Stimulated activated CD4-positive, alpha-beta T cell treated with anti-CD3 and anti-CD28 coated beads, Interleukin-15, amount 100 ng/mL, for 1 hour (primary cell): ENCODE measurements around the gene RGS7.
"Not testable (repeated sequence)": the region's sequence is repeated elsewhere in the genome, so short reads cannot be mapped to it uniquely, and the experiment has no call there.

ENCODE experiments used
- DNase-seq, 2 donors: peaks; one replicate each; pipeline ENCODE4 v3.0.0-alpha.2; 2020; ENCODE audit warnings: low read depth in 1 of 2, low spot score in 1 of 2

The RGS7 gene

DNA sequence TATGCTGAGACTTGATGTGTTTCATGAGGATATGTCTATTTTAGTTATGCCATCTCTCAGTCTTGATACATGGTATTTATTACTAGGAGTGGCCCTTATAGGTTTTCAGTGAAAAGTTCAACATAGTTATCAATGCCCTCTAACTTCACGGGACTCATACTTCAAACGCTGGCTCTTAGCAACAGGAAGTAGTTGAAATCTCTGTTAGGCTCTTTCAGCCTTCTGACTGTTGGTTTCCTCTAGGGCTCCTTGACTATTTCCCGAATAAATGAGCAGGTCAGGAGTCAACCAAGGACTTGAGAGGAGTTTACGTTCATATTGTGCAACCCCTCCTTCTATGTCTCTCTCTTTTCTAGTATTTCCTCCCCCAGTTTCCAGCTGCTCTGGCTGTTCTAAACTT lies 141.8 kb downstream of the RGS7 start:
- no peak for DNase-seq

DNA sequence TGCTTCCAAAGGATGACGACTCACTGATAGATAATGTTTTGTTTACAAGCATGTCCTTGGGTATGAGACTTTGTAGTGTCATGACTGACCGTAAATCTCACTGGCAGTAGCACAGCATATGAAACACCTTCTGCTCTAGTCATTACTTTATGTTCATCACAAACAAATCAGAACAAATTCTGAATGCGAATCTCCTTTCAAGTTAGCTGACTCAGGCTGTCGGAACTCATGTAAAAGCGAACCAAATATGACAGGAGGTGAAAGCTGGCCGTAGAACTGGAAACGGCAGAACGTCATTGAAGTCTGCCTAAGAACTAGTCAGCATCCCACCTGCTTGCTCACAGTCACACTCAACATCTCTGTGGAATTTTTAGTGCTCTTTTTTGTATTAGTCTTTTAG lies 143.9 kb downstream of the RGS7 start:
- no peak for DNase-seq

DNA sequence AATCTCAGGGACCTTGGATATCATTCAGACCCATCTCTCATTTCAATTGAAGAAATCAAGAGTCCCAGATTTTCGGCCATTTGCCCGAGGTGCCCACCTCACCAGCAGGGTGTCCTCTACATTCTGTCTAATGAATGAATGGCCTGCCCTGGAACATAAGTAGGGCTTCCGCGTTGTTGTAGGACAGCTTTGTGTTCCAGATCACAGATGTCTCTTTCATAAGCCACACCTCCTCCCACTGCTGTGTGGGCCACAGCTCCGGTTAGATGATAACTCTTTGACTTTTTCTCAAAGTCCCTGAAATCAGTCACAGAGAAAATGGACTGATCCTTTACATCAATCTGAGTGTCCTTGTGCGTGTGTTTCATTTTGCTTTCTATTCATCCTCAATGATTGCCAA lies 144.4 kb downstream of the RGS7 start:
- DNase-seq: no peak

DNA sequence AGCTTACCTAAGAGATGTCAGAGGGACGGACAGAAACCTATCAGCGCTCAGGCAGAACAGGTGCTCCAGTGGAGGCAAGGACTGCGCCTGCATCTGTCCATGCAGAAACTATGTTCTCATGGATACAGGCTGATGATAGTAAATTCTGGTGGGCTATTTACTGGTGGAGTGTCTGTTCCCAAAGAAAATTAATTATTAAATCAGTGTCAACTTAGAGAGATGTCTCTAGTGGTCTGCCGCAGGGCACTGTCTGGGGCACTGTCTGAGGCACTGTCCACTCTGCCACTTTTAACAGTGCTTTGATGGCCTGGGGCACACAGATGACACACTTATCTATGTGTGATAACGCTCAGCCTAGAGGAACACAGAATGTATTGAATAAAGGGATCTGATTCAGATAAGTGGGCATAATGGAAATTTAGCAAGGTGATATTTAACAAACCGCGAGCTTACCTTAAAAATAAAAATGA lies 148.1 kb downstream of the RGS7 start:
- DNase-seq: no peak

DNA sequence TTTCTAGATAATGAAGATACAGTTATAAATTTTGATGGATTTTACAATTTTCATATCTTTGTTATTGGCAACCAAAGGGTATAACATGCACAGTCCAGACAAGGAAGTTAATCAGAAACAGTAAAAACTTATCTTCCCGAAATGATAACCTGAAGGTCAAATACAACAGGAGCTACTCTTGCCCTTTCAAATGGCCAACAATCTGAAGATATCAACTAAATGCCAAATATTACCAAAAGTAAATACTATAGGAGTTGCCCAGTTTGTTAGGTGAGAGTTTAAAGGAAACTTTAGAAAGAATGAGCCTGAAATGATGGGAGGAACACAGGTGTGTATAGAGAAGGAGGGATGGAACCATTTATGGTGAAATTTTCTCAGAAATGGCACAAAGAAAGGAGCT lies 153.2 kb downstream of the RGS7 start:
- no peak for DNase-seq

DNA sequence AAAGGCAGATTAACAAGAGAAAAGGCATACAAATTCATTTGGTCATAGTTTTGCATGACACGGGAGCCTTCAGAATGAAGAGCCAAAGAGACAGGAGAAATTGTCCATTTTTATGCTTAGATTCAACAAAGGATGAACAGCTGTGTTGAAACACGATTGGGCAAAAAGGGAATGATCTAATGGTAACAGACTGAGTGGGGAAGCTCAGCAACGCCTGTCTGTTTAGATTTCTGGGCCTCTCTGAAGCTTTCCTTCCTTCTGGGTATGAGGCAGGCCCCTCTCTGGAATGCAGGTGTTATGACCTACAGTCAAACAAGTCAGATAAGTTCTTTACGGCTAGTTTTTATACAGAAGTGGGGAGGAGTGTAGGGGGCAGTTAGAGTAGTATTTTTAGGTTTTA lies 154.6 kb downstream of the RGS7 start:
- no peak for DNase-seq

DNA sequence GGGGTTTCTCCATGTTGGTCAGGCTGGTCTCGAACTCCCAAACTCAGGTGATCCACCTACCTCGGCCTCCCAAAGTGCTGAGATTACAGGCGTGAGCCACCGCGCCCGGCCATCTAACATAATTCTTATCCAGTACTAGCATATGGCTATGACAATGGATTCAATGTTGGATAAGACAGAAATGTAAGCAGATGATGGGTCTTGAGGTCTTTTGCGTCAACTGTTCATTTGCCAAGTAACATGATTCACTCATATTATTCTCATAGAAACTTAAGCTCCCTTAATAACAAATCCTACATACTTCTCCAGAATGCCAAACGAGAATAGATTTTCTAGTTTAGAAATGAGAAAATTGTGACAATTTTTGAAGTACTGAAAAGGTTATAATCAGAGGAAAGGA lies 170.3 kb downstream of the RGS7 start:
- no peak for DNase-seq

DNA sequence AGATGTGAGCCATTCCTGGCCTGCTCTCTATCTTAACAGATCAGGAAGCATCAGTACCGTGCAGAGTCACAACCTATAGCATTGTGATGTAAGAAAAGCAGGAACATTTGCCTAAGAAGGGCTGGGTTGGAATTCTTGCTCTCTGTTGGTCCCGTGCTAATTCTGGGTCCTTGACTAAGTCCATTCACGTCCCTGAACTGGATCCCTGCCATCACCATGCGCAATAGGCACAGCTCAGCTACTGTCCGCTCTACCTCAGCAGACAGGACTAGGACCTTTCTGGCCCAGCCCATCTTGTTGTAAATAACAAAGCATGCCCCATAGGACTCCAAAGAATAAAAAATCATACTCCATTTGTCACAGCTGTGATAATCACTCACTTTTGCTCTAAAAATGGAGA lies 175.0 kb downstream of the RGS7 start:
- no peak for DNase-seq

DNA sequence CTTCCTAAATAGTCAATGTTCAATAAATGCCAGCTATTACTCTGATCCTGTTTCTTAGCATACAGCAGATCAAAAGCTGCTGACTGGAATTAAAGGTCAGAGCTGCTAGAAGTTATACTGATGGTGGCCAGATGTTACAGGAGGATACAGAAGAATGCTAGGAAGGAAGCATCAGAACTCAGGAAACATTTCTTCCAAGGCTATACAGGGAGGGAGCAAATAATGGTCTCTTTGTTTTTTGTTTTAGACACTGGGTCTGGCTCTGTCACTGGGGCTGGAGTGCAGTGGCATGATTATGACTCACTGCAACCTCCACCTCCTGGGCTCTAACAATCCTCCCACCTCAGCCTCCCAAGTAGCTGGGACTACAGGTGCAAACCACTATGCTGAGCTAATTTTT lies 175.5 kb downstream of the RGS7 start:
- no peak for DNase-seq

DNA sequence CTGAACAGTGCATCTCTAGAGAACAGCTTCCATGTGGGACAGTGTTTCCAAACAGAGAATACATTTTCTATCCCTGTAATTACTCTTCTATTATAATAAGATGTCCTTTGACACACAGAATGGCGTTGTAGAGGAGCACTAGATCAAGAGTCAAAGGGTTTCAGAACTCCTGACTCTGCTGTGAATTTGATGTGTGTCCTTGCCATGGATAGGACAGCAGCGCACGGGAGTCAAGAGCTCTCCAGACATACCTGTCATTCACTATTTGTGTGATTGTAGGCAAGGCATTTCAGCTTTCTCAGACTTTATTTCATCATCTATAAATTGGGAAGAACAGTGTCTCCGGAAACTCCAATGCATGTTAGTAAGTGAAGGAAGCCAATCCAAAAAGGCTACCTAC lies 176.4 kb downstream of the RGS7 start:
- no peak for DNase-seq

DNA sequence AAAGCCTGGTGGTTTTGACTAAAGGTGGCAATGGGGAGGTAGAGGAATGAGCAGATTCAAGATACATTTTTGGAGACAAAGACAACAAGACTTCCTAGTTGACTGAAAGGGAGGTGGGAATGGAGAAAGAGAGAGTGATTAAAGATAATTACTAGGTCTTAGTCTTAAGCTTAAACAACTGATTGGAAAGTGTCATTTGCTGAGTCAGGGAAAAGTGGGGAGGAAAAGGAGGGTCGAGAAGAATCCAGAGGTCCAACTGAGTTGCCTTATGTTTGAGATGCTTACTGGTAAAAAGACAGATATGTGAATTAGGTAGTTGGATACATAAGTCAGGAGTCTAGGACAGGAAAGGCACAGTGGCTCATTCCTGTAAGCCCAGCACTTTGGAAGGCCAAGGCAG lies 179.3 kb downstream of the RGS7 start:
- DNase-seq: no peak

DNA sequence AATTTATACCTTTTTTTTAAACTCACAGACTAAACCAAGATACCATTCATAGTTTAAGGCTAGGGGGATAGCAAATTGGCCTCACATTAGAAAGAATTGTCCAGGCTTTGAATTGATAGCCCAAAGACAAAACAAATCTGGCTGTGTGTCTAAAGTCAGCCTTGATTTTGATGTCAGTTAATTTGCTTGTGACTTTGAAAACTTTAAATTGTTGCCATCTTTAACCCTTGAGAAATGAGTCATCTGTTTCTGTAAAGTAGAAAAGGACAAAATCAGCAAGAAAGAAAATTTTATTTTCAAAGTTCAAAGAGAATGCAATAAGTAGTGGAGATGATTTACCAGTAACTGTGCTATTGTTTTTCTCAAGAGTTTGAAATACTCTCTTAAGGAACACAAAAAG lies 184.5 kb downstream of the RGS7 start:
- no peak for DNase-seq

DNA sequence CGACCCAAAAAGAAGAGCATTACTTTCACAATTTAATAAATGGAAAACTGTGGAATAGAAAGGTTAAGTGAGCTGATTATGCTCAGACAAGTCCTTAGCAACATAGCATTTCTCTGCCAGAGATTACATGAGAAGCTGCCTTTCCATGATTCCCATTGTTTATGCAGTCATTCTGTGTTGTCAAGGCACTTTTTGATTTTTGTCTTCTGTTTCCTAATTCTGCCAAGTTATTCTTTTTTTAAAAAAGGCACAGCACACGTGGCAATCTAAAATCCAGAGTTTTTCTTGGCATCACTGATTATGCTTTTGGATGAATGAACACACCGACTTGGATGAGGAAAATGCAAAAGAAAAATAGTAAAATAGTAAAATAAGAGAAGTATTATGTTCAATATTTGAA lies 185.0 kb downstream of the RGS7 start:
- no peak for DNase-seq

DNA sequence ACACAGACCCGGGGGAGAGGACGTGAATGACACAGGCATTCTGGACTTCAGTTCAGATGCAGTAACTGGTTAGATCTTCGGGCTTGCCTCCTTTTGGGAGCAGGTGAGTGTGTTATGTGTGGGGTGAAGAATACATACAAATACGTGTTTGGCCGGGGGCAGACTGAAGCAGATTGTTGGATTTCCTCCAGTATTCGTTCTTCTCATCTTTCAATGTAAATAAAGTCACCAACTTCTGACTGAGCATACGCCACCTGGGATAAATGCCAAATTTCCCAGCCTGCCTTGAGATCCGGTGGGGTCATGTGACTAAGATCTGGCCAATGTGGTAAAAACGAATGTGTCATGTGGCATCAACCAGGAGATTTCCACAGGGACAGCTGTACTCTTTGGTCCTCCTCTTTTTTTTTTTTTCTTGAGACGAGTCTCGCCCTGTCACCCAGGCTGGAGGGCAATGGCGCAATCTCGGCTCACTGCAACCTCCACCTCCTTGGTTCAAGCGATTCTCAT lies 189.8 kb downstream of the RGS7 start:
- DNase-seq: no peak

DNA sequence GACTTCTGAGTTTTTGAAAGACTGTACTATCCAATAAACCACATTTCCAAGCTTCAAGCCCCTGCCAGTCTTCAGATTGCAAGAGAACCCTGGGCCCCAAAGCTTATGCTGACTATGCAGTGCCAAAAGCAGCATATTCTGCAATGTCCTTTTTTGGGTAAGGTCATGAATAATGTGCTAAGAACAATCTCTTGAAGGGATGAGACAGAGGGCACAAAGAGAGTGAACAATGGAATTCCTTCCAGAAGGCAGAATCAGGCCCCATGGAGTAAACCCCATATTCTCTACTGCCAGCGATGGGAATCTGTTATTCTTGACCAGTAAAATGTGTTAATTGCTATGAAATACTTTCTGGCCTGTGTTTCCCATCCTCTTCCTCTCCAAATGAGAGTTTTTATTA lies 190.4 kb downstream of the RGS7 start:
- no peak for DNase-seq

DNA sequence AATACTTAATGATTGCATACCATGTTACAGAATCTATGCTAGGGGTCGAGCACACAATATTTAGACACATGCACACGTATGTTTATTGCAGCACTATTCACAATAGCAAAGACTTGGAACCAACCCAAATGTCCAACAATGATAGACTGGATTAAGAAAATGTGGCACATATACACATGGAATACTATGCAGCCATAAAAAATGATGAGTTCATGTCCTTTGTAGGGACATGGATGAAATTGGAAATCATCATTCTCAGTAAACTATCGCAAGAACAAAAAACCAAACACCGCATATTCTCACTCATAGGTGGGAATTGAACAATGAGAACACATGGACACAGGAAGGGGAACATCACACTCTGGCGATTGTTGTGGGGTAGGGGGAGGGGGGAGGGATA lies 191.7 kb downstream of the RGS7 start:
- DNase-seq: not testable (repeated sequence)

DNA sequence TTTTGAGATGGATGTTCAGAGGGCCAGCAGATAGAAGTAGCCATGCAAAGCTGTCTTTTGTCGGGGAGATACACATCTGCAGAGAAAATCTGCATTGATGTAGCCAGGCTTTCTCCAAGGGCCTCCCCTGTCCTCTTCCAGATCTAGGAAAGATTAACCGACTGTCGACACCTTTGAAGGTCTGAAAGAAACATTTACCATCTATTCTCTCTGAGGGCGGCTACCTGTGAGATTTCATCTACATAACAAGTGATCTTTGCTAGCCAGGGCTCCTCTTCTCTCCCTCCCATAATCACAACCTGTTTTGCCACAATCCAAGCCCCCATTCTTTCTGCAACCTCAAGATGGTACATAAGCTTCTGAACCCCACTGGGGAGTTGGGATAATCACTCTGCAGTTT lies 193.6 kb downstream of the RGS7 start:
- no peak for DNase-seq

DNA sequence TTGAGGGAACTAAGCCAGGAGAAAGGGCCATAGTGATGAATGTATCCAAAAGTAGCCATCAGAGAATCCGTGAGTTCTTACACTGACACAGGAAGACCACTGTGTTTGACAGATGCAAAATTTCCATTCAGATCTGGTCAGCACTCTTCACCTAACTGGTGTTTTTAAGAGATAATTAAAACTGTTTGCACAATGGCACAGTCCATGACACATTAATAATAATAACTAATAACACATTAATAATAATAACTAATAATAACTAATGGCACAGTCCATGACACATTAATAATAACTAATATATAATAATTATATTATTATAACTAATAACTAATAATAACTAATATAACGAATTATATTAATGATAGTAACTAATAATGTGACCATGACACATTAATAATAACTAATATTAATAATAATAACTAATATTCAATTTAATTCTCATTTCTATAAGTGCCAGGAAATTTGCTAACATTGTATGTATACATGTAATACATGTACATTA lies 195.8 kb downstream of the RGS7 start:
- DNase-seq: no peak

DNA sequence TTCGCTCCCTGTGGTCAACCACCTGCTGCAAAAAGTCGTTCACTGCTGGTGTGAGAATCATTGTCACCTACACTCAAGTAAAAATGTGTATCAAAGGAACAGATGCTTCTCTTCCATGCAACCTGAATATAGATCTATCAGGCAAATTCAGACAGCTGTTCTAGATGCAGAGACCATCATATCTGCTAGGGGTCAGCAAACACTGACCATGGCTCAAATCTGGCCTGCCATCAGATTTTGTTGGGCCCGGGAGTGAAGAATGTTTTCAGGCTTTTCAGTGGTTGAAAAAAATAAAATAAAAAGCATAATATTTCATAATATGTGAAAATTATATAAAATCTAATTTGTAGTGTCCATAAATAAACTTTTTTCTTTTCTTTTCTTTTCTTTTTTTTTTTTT lies 199.6 kb downstream of the RGS7 start:
- DNase-seq: no peak

DNA sequence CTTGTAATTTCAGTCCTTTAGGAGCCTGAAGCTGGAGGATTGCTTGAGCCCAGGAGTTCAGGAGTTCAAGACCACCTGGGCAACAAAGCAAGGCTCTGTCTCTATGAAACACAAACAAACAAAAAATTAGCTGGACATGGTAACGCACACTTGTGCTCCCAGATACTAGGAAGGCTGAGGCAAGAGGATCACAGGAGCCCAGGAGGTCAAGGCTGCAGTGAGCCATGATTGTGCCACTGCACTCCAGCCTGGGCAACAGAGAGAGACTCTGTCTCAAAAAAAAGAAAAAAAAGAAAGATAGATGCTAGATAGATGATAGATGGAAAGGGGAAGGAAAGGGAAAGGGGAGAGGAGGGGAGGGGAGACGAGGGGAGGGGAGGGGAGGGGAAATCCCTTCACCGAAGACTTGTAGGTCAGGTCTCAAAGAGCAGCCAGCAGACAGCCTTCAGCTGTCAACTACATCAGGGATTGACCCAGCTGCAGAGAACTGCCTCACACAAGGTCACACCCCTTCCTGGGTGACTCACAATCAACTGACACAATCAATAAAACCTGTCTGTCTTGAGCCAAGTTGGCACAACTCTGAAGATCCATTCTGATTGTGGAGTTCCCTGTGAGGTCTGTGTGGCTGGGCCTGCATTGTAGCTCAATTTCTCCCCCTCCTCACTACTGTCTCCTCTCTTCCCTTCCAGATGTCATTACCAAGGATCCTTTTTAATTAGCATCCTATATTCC lies 200.6 kb downstream of the RGS7 start:
- no peak for DNase-seq

DNA sequence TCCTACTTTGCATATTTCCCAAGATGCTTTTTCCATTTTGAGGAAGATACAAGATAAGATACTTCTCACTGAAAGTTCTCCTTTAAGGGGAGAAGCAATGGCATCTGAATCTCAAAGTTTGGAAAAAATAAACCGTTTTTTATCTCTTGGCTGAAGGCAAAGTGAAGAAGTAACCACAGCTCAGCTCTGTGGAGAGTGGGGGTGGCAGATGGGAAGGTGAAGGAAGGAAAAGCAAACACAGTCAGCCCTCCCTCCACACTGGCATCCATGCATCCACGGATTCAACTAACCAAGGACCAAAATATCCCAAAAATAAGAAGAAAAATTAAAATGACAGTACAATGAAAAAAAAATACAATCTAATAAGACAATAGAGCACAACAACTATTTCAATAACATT lies 211.1 kb downstream of the RGS7 start:
- no peak for DNase-seq

DNA sequence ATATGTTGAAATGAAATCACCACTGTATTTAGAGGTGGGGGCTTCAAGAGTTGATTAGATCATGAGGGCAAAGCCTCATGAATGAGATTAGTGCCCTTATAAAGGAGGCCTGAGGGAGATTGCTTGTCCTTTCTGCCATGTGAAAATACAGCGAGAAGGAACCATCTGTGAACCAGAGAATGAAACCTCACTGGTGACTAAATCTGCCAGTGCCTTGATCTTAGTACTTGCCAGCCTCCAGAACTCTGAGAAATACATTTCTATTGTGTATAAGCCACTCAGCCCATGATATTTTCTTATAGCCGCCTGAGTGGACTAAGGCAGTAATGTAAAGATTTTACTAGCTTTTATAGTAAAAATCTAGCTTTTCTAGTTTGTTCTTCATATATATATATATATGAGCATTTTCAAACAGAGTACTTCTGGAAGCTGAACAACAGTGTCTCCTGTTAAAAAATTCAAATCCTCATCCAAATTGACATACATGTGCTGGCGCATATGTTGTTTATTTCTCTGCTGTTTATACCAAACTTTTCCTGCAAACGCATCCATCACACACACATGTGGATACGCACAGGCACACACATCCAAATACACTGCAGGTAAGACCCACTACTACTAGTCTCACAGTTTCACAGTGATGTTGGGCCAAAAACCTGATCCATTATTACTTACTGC lies 213.1 kb downstream of the RGS7 start:
- DNase-seq: no peak

DNA sequence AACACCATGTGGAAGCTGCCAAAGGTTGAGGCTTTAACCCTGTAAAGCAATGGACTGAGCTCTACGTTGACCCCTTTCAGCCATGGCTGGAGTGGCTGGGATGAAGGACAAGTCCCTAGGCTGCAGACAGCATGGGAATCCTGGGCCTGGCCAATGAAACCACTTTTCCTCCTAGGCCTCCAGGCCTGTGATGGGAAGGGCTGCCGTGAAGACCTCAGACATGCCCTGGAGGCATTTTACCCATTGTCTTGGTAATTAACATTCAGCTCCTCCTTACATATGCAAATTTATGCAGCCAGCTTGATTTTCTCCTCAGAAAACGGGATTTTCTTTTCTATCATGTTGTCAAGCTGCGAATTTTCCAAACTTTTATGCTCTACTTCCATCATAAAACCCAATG lies 214.5 kb downstream of the RGS7 start:
- no peak for DNase-seq
